AG04450 (cell line): Measurements from ENCODE around the gene IFT122. TPM values are rescaled to one million over a fixed set of nuclear protein-coding genes. Genes with fewer than 3 reads are reported as not detected.

ENCODE experiments used
- CTCF ChIA-PET: fragments of 300-600, 350-600 bp; formaldehyde crosslinking; extraction: SDS; loops from one replicate; lab custom pipeline; 2022; ENCODE audit warnings: antibody characterized with exemption, inconsistent platforms; lab: Charles Lee
- POLR2A ChIA-PET: fragments of 350-600 bp; formaldehyde crosslinking; extraction: SDS; loops from one replicate; lab custom pipeline; 2021; ENCODE audit warnings: antibody characterized with exemption, inconsistent platforms; lab: Yijun Ruan, JAX
- DNase-seq: peaks from one replicate; pipeline ENCODE4 v3.0.0-alpha.2; 2011; ENCODE audit warnings: low read depth, low spot score
- H3K27ac ChIP-seq: one replicate; pipeline ENCODE4 v1.5.1; 2012; ENCODE audit warnings: low read depth, low read length, control low read depth
- H3K27me3 ChIP-seq: one replicate; pipeline ENCODE4 v1.6.0; 2012; ENCODE audit warnings: low read length; ENCODE audit not compliant: control insufficient read depth, insufficient read depth
- H3K4me3 ChIP-seq: 2 replicates; pipeline ENCODE4 v1.5.1; 2011; ENCODE audit warnings: mild to moderate bottlenecking, low read depth, low read length, control low read depth
- H3K9me3 ChIP-seq: 2 replicates; pipeline ENCODE4 v1.5.1; 2012; ENCODE audit warnings: low read length; ENCODE audit not compliant: control insufficient read depth, insufficient read depth
- CTCF ChIP-seq: IDR thresholded peaks from 2 replicates; pipeline ENCODE4 v1.5.1; 2011; ENCODE audit warnings: low read depth, low read length, control low read depth, inconsistent platforms
- polyA plus RNA-seq: library from polyadenylated mRNA; depleted of rRNA; stranded (reverse); fragments of >200 nt; gene quantifications from 2 replicates; pipeline ENCODE4 v1.2.3, GENCODE V29; 2011

Gene IFT122
- polyA plus RNA-seq, 1 experiment = 14.3 TPM

GRCh38 chr3:129547241-129547640 lies 107.2 kb downstream of the IFT122 start:
- CTCF ChIA-PET = interaction anchor here (0.6 kb wide), 1 partner anchor 8 kb away, joined by 4 read pairs; no protein-coding TSS in a partner anchor
- Histone ChIP-seq H3K27ac (no peak overlapping the region), H3K9me3 (no peaks in the 10 kb centered on the region), H3K27me3 (no peaks in the 10 kb centered on the region), H3K4me3 (no peak overlapping the region)
- POLR2A ChIA-PET = no interaction called here
- DNase-seq = no peak
- no peak for TF ChIP-seq CTCF

GRCh38 chr3:129548104-129548965 lies 108.3 kb downstream of the IFT122 start:
- no peak overlapping the region for H3K27ac ChIP-seq
- TF ChIP-seq CTCF = no peak
- no peaks in the 10 kb centered on the region for H3K9me3 ChIP-seq
- no peak for DNase-seq
- CTCF ChIA-PET = no interaction called here
- no peak overlapping the region for H3K4me3 ChIP-seq
- no peaks in the 10 kb centered on the region for H3K27me3 ChIP-seq
- POLR2A ChIA-PET = no interaction called here

GRCh38 chr3:129549006-129549800 lies 109.2 kb downstream of the IFT122 start:
- no peak for DNase-seq
- H3K9me3 ChIP-seq = no peaks in the 10 kb centered on the region
- CTCF ChIA-PET = no interaction called here

GRCh38 chr3:129549805-129550204 lies 109.8 kb downstream of the IFT122 start:
- POLR2A ChIA-PET = interaction anchor here (1.5 kb wide), 1 partner anchor 11 kb away, joined by 3 read pairs; no protein-coding TSS in a partner anchor
- H3K27ac ChIP-seq = no peak overlapping the region
- no peaks in the 10 kb centered on the region for H3K27me3 ChIP-seq
- H3K4me3 ChIP-seq = no peak overlapping the region
- DNase-seq = no peak
- H3K9me3 ChIP-seq = no peaks in the 10 kb centered on the region
- CTCF ChIA-PET = interaction anchor here (1.3 kb wide), 1 partner anchor 60 kb away, joined by 4 read pairs; no protein-coding TSS in a partner anchor
- TF ChIP-seq CTCF = no peak

More at GRCh38 chr3:129549006-129549800, 109.2 kb downstream of the IFT122 start:
- H3K4me3 ChIP-seq = no peak overlapping the region
- TF ChIP-seq CTCF = no peak
- no peaks in the 10 kb centered on the region for H3K27me3 ChIP-seq
- no peak overlapping the region for H3K27ac ChIP-seq
- POLR2A ChIA-PET = interaction anchor here (1.5 kb wide), 1 partner anchor 11 kb away, joined by 3 read pairs; no protein-coding TSS in a partner anchor
